HG02763 (cell line): ENCODE data around the gene ATG9A.
A peak's percentile ranks its signal among the peaks of the same experiment; 100 is the strongest.

ENCODE experiments used
- ATAC-seq: cut with Tn5 transposase; IDR thresholded peaks from one replicate; pipeline ENCODE4 v1.9.1; 2021; ENCODE audit warnings: mild to moderate bottlenecking, moderate library complexity; ENCODE audit not compliant: unreplicated experiment

The ATG9A gene

DNA sequence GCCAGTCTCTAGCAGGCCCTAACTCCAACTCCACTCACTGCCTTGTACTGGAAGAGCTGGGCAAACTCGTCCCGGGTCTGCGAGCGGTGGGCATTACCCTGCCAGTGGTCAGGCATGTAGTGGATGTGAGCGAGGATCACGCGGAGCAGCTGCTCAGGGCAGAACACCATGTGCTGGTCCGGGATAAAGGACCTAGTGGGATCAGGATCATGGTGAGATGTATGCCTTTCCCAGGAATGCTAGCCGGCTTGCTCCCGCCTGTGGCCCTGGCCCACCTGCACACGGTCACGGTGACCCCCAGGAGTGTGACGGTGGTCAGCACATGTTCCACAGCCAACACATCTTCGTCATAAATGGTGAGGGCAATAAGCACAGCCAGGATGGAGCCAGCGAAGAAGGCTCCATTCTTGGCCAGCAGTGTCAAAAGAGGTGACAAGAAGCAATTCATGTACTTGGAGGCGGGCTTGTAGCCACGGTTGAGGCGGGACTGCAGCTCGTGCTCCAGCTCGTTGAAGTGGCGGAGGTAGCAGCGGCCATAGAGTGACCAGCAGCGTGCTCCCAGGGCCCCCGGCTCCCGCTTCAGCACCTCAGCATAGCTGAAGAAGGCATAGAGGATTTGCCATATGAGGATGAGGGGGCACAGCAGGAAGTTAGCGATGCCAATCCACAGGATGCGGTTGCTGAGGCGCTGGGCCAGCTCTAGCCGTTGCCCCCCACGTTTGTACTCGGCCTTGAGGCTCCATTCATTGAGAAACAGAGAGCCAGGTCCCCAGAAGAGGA, 5.4 kb downstream of the ATG9A start:
- no peak for ATAC-seq

- ATAC-seq, result no peak
Observed at GRCh38 chr2:219221957-219222518, 7.4 kb downstream of the ATG9A start.

DNA sequence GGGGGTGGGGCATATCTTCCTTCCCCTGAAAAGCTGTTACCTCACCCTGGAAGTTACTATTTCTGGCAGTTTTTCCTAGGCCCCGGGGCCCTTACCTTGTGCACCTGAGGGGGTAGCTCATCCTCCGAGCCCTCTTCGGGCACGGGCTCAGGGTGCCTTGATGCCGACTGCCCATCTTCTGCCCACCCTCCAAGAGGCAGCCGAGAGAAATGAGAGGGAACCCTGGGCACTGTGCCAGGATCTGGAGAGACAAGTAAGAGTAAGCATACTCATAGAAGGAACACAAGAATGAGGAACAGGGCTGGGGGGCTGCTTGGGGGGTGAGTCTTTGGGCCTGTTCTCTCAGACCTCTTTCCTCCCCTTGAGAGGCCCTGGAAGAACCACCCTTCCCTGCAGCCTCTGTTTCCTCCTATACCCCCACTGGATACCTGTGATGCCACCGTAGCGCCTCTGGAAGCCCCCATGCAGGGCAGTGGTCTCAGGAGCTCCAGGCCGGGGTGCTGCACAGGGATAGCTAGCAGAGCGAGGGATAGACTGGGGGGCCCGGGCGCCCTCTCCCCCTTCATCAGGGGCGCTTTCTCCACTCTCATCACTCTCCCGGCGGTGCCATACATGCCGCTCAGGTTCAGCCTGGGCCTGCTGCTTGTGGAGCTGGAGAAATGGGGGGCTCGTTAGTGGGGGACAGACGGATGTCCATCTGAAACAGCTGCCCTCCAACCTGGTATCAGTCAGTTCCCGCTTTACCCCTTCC, 8.6 kb downstream of the ATG9A start:
- no peak for ATAC-seq

DNA sequence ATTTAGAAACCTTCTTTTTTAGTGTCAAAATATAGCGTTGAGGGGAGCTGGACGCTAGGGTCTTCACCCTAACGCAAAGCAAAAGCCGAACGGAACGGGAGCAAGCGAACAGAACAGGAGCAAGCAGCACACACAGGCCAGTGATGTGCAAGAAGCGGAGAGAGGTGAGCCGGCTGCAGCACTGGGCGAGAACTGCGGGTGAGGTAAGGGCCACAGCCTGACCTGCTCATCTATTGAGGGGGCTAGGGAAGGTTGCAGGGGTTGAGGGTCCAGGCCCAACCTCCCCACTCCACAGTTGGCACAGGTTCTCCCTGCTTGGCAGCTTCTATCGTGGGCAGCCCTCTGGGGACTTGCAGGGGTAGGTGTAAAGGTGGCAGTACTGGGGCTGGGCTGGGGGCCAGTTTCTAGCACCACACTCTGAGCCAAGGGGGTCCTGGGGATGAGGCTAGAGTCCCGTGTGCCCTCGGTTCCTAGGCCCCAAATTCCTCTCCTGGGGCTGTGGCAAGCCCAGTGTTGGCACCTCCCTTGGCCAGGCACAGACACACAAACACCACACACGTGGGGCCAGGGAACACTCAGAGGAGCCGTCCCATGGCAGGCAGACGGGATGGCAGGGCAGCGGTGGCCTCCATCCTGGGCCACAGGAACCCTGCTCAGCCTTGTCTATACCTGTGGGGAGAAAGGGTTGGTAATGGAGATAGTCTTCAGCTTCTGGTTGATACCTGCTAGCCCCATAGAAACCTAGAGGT, 9.5 kb downstream of the ATG9A start:
- no peak for ATAC-seq

DNA sequence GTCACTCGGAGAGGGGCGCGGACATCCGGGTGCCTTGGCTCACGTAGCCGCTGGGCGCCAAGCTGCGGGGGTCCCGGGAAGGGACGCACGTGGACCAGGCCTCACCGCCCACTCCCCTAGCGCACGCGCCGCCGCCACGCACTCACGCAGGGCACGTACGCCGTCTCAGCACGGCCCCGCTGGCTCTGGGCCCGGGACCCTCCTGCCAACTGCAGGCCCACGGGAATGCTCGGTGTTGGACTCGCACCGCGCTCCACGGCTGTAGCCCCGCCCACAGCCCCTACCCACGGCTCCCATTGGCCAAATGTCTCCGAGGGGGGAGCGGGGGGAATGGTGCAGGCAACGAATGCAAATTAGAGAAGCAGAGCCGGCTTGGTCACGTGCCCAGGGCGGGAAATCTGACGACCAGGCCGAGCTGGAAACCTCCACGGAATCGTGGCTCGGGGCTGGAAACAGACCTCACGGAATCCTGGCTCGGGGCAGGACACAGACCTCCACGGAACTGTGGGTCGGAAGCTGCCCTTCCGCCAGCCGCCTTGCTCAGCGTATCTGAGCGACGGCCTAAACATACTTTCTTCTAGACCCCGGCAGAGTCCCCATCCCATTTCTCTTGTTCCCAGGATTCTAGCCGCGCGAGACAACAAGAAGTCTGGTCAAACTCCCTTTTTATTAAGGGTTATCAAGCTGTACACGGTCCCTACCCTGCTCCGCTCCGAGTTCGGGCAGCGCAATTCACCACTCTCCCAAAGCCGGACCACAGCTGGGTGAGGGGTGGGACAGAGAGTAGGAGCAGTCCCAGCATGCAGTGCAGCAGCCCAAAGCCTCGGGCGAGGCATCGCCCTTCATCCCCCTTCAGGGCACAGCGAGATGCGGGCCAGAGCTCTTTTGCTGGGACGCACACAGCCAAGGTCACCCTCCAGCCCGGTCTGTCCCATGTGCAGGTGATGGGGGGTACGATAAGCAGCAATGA, 10.4 kb downstream of the ATG9A start, which contains the start of gene ABCB6:
Gene ABCB6 (minus strand): TSS at position 227 of the 970 bp plus-strand sequence. CDS start 285 bp downstream, outside the sequence.
- peak; percentile 71 for ATAC-seq

- peak; percentile 17 for ATAC-seq
Observed at GRCh38 chr2:219218217-219218731, 11.2 kb downstream of the ATG9A start.

- no peak for ATAC-seq
Observed at GRCh38 chr2:219216535-219216915, 12.9 kb downstream of the ATG9A start.

DNA sequence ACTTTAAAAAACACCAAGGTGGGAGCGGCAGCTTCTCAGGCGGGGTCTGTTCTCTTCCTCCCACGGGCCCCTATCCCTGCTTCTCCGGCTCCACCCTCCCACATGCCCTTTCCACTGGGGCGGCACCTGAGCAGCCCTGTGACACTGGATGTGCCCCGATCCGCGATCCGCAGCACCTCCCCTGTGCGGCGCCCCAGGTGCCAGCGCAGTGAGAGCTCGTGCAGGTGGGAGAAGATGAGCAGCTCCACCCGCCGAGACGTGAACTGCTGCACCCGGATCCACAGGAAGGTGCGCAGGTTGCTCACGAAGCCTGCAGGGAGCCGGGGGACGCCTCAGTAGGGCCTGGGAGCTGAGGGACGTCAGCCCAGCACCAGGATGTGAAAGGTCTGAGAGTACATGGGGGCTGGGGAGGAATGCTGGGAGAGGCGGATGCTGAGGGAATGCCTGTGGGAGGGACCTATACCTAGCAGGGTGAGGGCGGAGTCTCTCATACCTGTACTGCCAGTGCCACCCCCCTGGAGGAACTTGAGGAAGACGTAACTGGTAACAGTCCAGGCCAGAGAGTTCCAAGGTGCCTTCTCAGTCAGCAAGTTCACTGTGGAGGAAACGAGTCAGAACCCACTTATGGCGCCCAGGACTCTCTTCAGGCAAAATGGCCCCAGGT, 13.4 kb downstream of the ATG9A start:
- no peak for ATAC-seq

GRCh38 chr2:219214786-219215185, 14.7 kb downstream of the ATG9A start:
- no peak for ATAC-seq

DNA sequence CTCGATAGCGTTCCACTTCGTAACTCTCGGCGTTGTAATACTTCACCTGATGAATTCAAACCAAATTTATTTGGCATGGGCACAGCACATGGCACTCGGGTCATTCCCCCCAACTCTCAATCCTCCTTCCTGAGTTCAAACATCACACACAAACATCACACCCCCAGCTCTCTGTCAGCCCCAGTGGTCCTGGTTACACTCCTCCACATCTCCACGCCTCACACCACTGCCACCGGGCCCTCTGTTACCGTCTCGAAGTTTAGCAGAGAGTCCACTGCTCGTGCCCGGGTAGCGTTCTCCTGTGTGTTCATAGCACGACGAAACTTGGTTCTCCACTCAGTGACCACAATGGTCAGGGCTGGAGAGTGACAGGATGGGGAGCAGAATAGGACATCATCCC, 15.3 kb downstream of the ATG9A start:
- ATAC-seq, result no peak

GRCh38 chr2:219213486-219214071, 15.9 kb downstream of the ATG9A start:
- no peak for ATAC-seq

DNA sequence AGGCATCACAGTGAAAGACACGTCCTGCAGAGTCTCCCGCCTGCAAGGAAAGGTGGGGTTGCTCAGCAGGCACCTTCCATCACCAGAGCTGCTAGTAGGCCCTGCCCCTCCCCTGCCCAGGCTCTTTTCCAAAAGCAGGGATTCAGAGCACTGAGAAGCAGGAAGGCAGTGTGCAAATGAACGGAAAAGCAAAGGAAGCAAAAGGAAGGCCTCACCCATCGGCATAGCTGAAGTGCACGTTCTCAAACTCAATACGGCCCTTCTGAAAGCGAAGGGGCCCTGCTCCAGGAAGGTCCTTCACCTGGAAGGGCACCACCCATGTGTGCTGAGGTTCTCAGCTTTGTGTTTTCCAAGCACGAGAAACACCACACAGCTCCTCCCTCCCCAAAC, 16.4 kb downstream of the ATG9A start:
- ATAC-seq, result no peak

DNA sequence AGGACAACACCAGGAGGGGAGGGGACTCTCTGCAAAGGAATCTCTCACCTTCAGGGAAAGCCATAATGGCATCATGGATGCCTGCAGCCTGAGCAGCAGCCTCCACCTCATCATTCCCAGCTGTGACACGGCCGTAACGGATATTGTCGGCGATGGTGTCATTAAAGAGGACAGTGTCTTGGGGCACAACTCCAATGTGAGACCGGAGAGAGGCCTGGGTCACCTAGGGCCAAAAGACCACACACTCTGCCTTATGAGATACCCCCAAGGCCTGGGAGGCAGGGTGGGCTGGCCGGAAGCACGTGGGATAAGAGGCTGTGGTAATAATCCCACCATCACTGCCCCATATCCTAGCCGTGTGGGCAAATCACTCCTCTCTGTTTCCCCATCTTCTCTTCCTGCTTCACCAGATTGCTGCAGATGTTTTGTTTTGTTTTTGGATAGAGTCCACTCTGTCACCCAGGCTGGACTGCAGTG, 18.5 kb downstream of the ATG9A start:
- ATAC-seq, result no peak

DNA sequence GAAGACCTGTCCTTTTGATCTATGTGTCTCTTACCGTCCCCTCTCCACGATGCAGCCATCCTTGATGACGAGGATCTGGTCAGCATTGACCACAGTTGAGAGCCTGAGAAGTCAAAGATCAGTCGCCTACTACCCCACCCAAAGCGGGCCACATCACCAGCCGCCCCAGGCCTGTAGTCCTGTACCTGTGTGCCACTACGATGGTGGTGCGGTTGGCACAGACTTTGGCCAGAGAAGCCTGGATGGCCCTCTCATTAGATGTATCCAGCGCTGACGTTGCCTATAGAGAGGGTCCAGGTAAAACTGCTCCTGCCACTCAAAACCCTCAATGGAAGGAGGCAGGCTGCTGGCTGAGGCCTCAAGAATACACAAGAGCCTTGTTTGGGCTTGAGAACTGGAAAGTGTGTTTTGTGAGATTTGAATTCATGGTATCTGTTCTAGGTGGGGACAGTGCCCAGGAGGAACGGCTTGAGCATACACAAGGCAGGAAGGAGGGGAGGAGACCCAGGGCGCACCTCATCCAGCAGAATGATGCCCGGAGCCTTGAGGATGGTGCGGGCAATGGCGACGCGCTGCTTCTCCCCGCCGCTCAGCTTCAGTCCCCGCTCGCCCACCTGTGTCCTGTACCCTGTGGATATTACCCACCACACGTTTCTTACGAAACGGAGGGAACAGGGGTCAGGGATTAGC, 19.1 kb downstream of the ATG9A start:
- no peak for ATAC-seq

DNA sequence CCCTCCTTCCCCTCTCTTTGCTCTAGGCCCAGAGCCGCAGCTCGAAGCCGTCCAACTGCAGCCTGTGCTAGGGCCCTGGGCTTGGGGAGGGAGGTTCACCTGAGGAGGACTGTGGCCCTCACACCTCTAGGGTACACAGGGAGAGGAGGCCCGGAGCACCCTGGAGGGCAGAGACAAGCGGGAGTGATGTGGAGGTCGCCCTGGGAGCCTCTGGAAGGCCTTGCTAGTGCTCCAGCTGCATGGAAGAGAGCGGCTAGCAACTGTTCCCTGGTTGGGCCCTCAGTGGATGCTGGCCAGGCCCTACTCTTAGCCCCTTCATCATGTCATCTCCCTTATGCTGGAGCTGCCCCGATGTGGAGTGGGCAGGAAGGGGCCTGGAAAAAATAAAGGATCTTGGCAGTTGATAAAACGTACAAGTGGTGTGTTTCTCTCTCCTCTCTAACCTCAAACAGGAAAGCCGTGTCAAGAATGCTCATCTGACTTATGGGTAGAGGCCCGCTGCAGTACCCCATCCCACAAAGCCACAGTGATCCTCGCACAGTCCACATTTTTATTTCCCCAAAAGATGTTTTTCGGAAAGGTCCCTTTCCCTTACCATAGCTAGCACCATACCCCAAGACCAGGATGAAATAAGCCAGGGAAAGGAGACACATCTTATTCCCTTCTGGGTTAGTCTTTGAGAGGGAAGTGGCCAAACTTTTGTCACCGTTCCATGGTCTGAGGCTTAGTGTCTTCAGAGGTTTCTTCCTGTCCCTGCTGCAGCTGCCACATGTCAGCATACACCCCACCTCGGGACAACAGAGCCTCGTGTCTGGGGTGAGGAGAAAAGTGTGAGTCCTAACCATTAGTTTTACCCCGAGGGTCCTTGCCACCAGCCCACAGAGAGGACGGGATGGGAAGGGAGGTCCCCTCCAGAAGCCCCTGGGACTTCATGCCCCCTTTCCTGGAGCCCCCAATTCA, 19.9 kb downstream of the ATG9A start:
- no peak for ATAC-seq

DNA sequence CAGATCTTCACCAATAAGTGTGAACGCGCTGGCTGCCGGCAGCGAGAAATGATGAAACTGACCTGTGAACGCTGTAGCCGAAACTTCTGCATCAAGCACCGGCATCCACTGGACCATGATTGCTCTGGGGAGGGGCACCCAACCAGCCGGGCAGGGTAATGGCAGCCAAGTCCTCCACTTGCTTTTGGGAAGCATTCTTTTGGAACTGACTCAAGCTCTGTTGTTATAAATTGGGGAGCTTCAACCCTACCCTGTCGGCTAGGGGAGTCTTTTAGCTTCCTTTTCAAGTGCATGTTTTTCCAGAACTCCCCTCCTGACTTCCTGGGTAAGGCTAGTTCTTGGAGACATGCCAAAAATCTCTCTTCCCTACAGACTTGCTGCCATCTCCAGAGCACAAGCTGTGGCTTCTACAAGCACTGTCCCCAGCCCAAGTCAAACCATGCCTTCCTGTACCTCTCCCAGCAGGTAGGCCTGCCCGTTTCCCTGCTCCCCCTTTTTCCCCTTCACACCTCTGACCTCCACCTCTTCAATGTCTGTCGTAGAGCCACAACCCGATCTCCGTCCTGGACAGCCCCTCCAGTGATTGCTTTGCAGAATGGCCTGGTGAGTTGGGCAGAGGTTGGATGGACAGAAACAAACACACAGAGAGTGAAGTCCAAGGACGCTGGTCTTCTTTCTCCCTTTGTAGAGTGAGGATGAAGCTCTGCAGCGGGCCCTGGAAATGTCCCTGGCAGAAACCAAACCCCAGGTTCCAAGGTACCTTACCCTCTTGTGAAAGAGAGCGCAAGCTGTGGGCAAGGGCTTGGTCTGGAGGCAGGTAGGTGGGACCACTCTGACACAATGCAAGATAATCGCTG, 21.3 kb downstream of the ATG9A start:
- no peak for ATAC-seq
